ENCODE data around the gene RPRD1B.

Gene RPRD1B

DNA sequence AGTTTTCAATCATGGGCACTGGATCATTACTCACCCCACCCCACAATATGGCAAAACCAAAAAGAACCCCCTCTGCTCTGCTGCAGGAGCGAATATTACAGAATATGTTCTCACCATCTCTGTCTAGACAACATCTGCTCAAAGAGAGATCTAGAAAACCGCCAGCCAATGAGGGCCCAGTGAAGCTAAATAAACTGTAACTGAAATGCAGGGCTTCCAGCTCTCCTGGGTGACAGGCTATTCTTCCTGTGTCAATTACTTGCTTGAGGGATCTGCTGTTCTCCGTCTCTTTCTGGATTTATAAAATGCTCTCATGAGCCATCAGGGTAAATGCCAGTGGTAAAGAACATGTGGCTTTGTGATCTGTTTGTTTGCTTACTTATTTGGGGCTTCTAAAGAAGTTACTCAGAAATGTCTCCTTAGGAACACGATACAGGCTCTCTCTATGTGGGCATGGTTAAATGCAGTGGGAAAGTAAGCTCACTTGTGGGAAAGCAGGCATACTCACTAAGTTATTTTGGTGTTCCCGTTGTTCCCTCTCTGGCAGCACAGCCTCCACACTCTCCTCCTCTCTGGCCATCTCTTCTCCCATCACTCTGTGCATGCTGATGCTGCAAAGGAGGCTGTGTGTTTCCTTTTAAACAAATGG, 45.1 kb upstream of the RPRD1B start:
- H3K4me1 ChIP-seq (ENCODE audit: low read length) = peaks cover 36% of the 10 kb centered on the region
- no peak for DNase-seq

DNA sequence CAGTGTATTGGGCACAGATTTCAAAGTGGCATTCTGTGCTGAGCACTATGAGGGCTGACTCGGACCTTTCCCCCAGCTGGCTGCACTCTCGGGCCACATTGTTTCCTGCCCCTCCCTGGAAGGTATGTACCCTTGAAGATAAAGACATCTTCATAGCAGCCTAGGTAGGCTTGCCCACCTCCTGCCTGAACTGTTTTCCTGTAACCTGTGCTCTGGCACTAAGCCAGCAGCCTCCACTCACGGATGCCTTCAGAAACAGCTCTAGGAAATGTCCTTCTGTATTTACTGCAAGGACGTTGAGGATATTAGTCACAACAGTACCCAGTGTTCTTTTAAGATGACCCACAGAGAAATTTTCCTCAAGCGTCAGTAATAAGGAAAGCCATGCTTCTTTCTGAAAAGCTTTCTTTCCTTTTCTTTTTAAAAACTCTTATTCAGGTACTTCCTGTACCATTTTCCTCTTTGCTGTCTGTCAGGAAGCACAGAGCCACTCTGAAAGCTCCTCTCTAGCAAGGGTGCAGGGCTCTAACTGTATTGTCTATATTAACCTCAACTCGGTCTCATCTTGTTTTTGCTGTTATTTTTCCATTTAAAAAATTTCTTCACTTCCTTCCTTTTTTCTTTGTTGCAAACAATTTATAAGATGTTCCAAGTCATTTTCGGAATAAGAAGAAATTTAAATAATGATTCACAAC, 43.8 kb upstream of the RPRD1B start:
- H3K27ac ChIP-seq (ENCODE audit: low read length) = peak overlapping the region; percentile 87
- H3F3A ChIP-seq (ENCODE audit: insufficient read depth, low read length) = peaks cover 21% of the 10 kb centered on the region
- no peaks in the 10 kb centered on the region for H3K9me2 ChIP-seq (replicated peaks; ENCODE audit: insufficient read depth, low read length)
- no peaks in the 10 kb centered on the region; the same call in 1 of the 2 replicates for H3K36me3 ChIP-seq (replicated peaks; ENCODE audit: insufficient read depth, low read length)
- no peak overlapping the region for H2AFZ ChIP-seq (ENCODE audit: low read length)
- no peaks in the 10 kb centered on the region for H4K20me1 ChIP-seq (ENCODE audit: insufficient read depth, low read length)
- no peaks in the 10 kb centered on the region for H3K9me3 ChIP-seq (replicated peaks; ENCODE audit: insufficient read depth, low read length)
- H3K9ac ChIP-seq (ENCODE audit: low read length) = peak overlapping the region; percentile 51
- H3K79me2 ChIP-seq (ENCODE audit: low read length) = no peaks in the 10 kb centered on the region
- no peak for DNase-seq
- peak overlapping the region; percentile 35; the same call in 1 of the 2 replicates for H3K4me2 ChIP-seq (ENCODE audit: low read depth, low read length)
- TF ChIP-seq CTCF (IDR thresholded peaks at IDR 0.05; ENCODE audit: low read length) (no peak), EZH2phosphoT487 (IDR thresholded peaks at IDR 0.05; ENCODE audit: low read length) (no peak), EZH2 (optimal IDR thresholded peaks at IDR 0.05; ENCODE audit: low read depth, low read length) (no peak)
- no peak overlapping the region for H3K4me3 ChIP-seq (ENCODE audit: low read length)
- peaks cover 36% of the 10 kb centered on the region for H3K4me1 ChIP-seq (ENCODE audit: low read length)
- H3K27me3 ChIP-seq (replicated peaks; ENCODE audit: insufficient read depth, low read length) = no peaks in the 10 kb centered on the region

More for the DNA sequence above, 45.1 kb upstream of the RPRD1B start:
- Histone ChIP-seq H3K36me3 (replicated peaks; ENCODE audit: insufficient read depth, low read length) (no peaks in the 10 kb centered on the region; the same call in 1 of the 2 replicates), H3K27me3 (replicated peaks; ENCODE audit: insufficient read depth, low read length) (no peaks in the 10 kb centered on the region), H3K9me2 (replicated peaks; ENCODE audit: insufficient read depth, low read length) (no peaks in the 10 kb centered on the region), H3K79me2 (ENCODE audit: low read length) (no peaks in the 10 kb centered on the region), H3K27ac (ENCODE audit: low read length) (no peak overlapping the region), H3K9ac (ENCODE audit: low read length) (no peak overlapping the region), H3K4me2 (ENCODE audit: low read depth, low read length) (no peak overlapping the region), H3F3A (ENCODE audit: insufficient read depth, low read length) (peaks cover 21% of the 10 kb centered on the region), H3K9me3 (replicated peaks; ENCODE audit: insufficient read depth, low read length) (no peaks in the 10 kb centered on the region), H4K20me1 (ENCODE audit: insufficient read depth, low read length) (no peaks in the 10 kb centered on the region), H2AFZ (ENCODE audit: low read length) (no peak overlapping the region), H3K4me3 (ENCODE audit: low read length) (no peak overlapping the region)
- TF ChIP-seq CTCF (IDR thresholded peaks at IDR 0.05; ENCODE audit: low read length) = no peak
- no peak for TF ChIP-seq EZH2phosphoT487 (IDR thresholded peaks at IDR 0.05; ENCODE audit: low read length)
- TF ChIP-seq EZH2 (optimal IDR thresholded peaks at IDR 0.05; ENCODE audit: low read depth, low read length) = no peak

DNA sequence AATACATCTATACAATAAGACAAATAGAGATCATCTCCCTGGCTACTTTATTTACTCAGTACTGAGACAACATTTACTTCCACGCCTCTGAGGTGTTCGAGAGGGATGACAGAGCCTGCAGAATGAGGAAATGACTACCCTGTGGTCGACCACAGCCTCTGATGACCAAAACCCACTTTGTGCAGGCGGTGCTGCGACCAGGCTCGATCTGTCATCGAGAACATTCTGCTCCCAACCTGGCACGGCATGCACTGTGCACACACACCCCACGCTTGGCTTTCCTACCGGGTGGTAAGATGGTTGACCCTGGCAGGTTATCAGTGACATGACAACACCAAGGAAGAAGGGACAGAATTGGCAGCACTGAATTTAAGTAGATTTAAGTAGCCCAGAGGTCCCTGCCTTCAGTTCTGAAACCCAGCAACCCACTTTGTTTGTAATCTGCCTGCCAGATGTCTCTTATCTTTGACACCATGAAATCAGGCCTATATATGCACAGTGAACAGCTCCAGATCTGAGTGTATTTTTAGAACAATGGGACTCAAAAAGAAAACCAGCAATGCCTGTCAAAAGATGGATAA, 42.9 kb upstream of the RPRD1B start:
- peak; percentile 71 for DNase-seq
- H4K20me1 ChIP-seq (ENCODE audit: insufficient read depth, low read length) = no peaks in the 10 kb centered on the region
- no peaks in the 10 kb centered on the region for H3K79me2 ChIP-seq (ENCODE audit: low read length)
- peak overlapping the region; percentile 51 for H3K9ac ChIP-seq (ENCODE audit: low read length)
- peak overlapping the region; percentile 35 for H3K4me2 ChIP-seq (ENCODE audit: low read depth, low read length)
- H3K36me3 ChIP-seq (replicated peaks; ENCODE audit: insufficient read depth, low read length) = no peaks in the 10 kb centered on the region; the same call in 1 of the 2 replicates
- H3K9me3 ChIP-seq (replicated peaks; ENCODE audit: insufficient read depth, low read length) = no peaks in the 10 kb centered on the region
- H3K4me1 ChIP-seq (ENCODE audit: low read length) = peaks cover 36% of the 10 kb centered on the region
- peak overlapping the region; percentile 87 for H3K27ac ChIP-seq (ENCODE audit: low read length)
- no peaks in the 10 kb centered on the region for H3K9me2 ChIP-seq (replicated peaks; ENCODE audit: insufficient read depth, low read length)
- H2AFZ ChIP-seq (ENCODE audit: low read length) = no peak overlapping the region
- H3K27me3 ChIP-seq (replicated peaks; ENCODE audit: insufficient read depth, low read length) = no peaks in the 10 kb centered on the region
- TF ChIP-seq CTCF (IDR thresholded peaks at IDR 0.05; ENCODE audit: low read length) = no peak
- TF ChIP-seq EZH2 (optimal IDR thresholded peaks at IDR 0.05; ENCODE audit: low read depth, low read length) = no peak
- TF ChIP-seq EZH2phosphoT487 (IDR thresholded peaks at IDR 0.05; ENCODE audit: low read length) = no peak
- peaks cover 21% of the 10 kb centered on the region for H3F3A ChIP-seq (ENCODE audit: insufficient read depth, low read length)
- H3K4me3 ChIP-seq (ENCODE audit: low read length) = no peak overlapping the region
